Daoy (cell line): ENCODE measurements around the gene DSTYK. TPM values are rescaled to one million over a fixed set of nuclear protein-coding genes. Genes with fewer than 3 reads are reported as not detected.
A peak's percentile ranks its signal among the peaks of the same experiment; 100 is the strongest.
"Not testable (repeated sequence)": the region's sequence is repeated elsewhere in the genome, so short reads cannot be mapped to it uniquely, and the experiment has no call there.

ENCODE experiments used
- DNase-seq: peaks from one replicate; pipeline ENCODE4 v3.0.0-alpha.2; 2015; ENCODE audit warnings: low read depth
- total RNA-seq: library from RNA; depleted of rRNA; stranded (reverse); fragments of >200 nt; shearing (Covaris generic); gene quantifications from 2 replicates; pipeline ENCODE4 v1.2.3, GENCODE V29; 2014

DSTYK gene
- total RNA-seq, 1 experiment from 2014 or later = 6.2 TPM

- DNase-seq = no peak
These were observed 30.0 kb upstream of the DSTYK start for GRCh38 chr1:205241366-205242030.

- no peak for DNase-seq
These were observed 29.1 kb upstream of the DSTYK start for GRCh38 chr1:205240569-205240968.

GRCh38 chr1:205240118-205240517 lies 28.6 kb upstream of the DSTYK start:
- DNase-seq = no peak

- DNase-seq = no peak
These were observed 27.6 kb upstream of the DSTYK start for GRCh38 chr1:205239078-205239477.

GRCh38 chr1:205237526-205238484 lies 26.3 kb upstream of the DSTYK start:
- no peak for DNase-seq

- no peak for DNase-seq
These were observed 25.5 kb upstream of the DSTYK start for GRCh38 chr1:205236951-205237475.

- DNase-seq = no peak
These were observed 25.0 kb upstream of the DSTYK start for GRCh38 chr1:205236526-205236925.

GRCh38 chr1:205235951-205236350 lies 24.4 kb upstream of the DSTYK start:
- no peak for DNase-seq

- not testable (repeated sequence) for DNase-seq
These were observed 22.5 kb upstream of the DSTYK start for GRCh38 chr1:205233986-205234385.

- DNase-seq = no peak
These were observed 21.5 kb upstream of the DSTYK start for GRCh38 chr1:205232945-205233397.

- no peak for DNase-seq
These were observed 20.8 kb upstream of the DSTYK start for GRCh38 chr1:205232127-205232820.

GRCh38 chr1:205230982-205231381 lies 19.5 kb upstream of the DSTYK start:
- no peak for DNase-seq

- no peak for DNase-seq
These were observed 18.6 kb upstream of the DSTYK start for GRCh38 chr1:205229916-205230700.

GRCh38 chr1:205229399-205229871 lies 17.9 kb upstream of the DSTYK start:
- peak; percentile 78 for DNase-seq

- DNase-seq = no peak
These were observed 16.6 kb upstream of the DSTYK start for GRCh38 chr1:205228093-205228521.

GRCh38 chr1:205227584-205228013 lies 16.1 kb upstream of the DSTYK start, which contains the start of gene TMCC2:
Gene TMCC2 (plus strand): TSS chr1:205227946. CDS start chr1:205228565, 619 bp downstream.
- peak; percentile 94 for DNase-seq

- DNase-seq = peak; percentile 63
These were observed 15.5 kb upstream of the DSTYK start for GRCh38 chr1:205226868-205227583.

GRCh38 chr1:205225901-205226765 lies 14.6 kb upstream of the DSTYK start:
- peak; percentile 41 for DNase-seq

- no peak for DNase-seq
These were observed 13.2 kb upstream of the DSTYK start for GRCh38 chr1:205224736-205225135.
